ENCODE results near the gene PYGB. TPM values are rescaled to one million over a fixed set of nuclear protein-coding genes. Genes with fewer than 3 reads are reported as not detected.

The PYGB gene
- total RNA-seq, 1 experiment from 2014 or later: 435 TPM

GRCh38 chr20:25280051-25280573, 32.2 kb downstream of the PYGB start:
- POLR2A ChIA-PET: interaction anchor here (0.6 to 1.1 kb wide), 2 partner anchors 15 to 24 kb away, joined by 3 read pairs; no protein-coding TSS in a partner anchor
- Mint-ChIP-seq H3K4me3 (ENCODE audit: unreplicated experiment) (no peak overlapping the region), H3K4me1 (ENCODE audit: insufficient read depth, unreplicated experiment) (peaks cover 6% of the 10 kb centered on the region), H3K27ac (ENCODE audit: low read depth, unreplicated experiment) (no peak overlapping the region), H3K9me3 (ENCODE audit: unreplicated experiment) (no peaks in the 10 kb centered on the region), H3K36me3 (ENCODE audit: insufficient read depth, unreplicated experiment) (peaks cover 100% of the 10 kb centered on the region), H3K27me3 (ENCODE audit: insufficient read depth, unreplicated experiment) (no peaks in the 10 kb centered on the region)
- intact Hi-C loops (cut with micrococcal nuclease): no loop called here
- TF ChIP-seq CTCF (IDR thresholded peaks at IDR 0.05; ENCODE audit: unreplicated experiment): no peak
- DNase-seq (ENCODE audit: unreplicated experiment): no peak
- CTCF ChIA-PET: interaction anchor here (0.6 to 0.8 kb wide), 2 partner anchors 12 to 20 kb away, joined by 3 to 4 read pairs; no protein-coding TSS in a partner anchor
- no TSS peak for BruUV-seq (replicated peaks)

GRCh38 chr20:25280574-25281535, 33.0 kb downstream of the PYGB start:
- Mint-ChIP-seq H3K9me3 (ENCODE audit: unreplicated experiment) (no peaks in the 10 kb centered on the region), H3K27ac (ENCODE audit: low read depth, unreplicated experiment) (no peak overlapping the region), H3K4me1 (ENCODE audit: insufficient read depth, unreplicated experiment) (peaks cover 10% of the 10 kb centered on the region), H3K4me3 (ENCODE audit: unreplicated experiment) (no peak overlapping the region), H3K36me3 (ENCODE audit: insufficient read depth, unreplicated experiment) (peaks cover 100% of the 10 kb centered on the region), H3K27me3 (ENCODE audit: insufficient read depth, unreplicated experiment) (no peaks in the 10 kb centered on the region)
- no peak for TF ChIP-seq CTCF (IDR thresholded peaks at IDR 0.05; ENCODE audit: unreplicated experiment)
- DNase-seq (ENCODE audit: unreplicated experiment): no peak
- intact Hi-C loops (cut with micrococcal nuclease): no loop called here
- POLR2A ChIA-PET: interaction anchor here (0.6 to 1.6 kb wide), 5 partner anchors 9 to 85 kb away, joined by 3 to 7 read pairs (median 3); partner anchors contain the start of gene PYGB
- CTCF ChIA-PET: interaction anchor here (0.6 to 1.4 kb wide), 7 partner anchors 9 to 681 kb away, joined by 3 to 5 read pairs (median 3); no protein-coding TSS in a partner anchor
- BruUV-seq (replicated peaks): no TSS peak

- intact Hi-C loops (cut with micrococcal nuclease): no loop called here
- no peak for TF ChIP-seq CTCF (IDR thresholded peaks at IDR 0.05; ENCODE audit: unreplicated experiment)
- BruUV-seq (replicated peaks): no TSS peak
- Mint-ChIP-seq H3K27ac (ENCODE audit: low read depth, unreplicated experiment) (no peak overlapping the region), H3K27me3 (ENCODE audit: insufficient read depth, unreplicated experiment) (no peaks in the 10 kb centered on the region), H3K4me3 (ENCODE audit: unreplicated experiment) (no peak overlapping the region), H3K36me3 (ENCODE audit: insufficient read depth, unreplicated experiment) (peaks cover 100% of the 10 kb centered on the region), H3K4me1 (ENCODE audit: insufficient read depth, unreplicated experiment) (peaks cover 15% of the 10 kb centered on the region), H3K9me3 (ENCODE audit: unreplicated experiment) (no peaks in the 10 kb centered on the region)
- ChIA-PET POLR2A (interaction anchor here (0.8 to 1.6 kb wide), 4 partner anchors 8 to 85 kb away, joined by 3 to 7 read pairs (median 4); partner anchors contain the start of gene PYGB), CTCF (interaction anchor here (0.6 to 1.4 kb wide), 5 partner anchors 9 to 118 kb away, joined by 3 to 5 read pairs (median 3); no protein-coding TSS in a partner anchor)
- no peak for DNase-seq (ENCODE audit: unreplicated experiment)
These were observed 33.7 kb downstream of the PYGB start for GRCh38 chr20:25281541-25281991.

All from MCF 10A (cell line).